GM21619 (cell line): ENCODE results near the gene ESR2.
"Not testable (repeated sequence)": the region's sequence is repeated elsewhere in the genome, so short reads cannot be mapped to it uniquely, and the experiment has no call there.

Experiments
- ATAC-seq: cut with Tn5 transposase; IDR thresholded peaks from one replicate; pipeline ENCODE4 v1.9.1; 2021; ENCODE audit not compliant: unreplicated experiment

Gene ESR2

GRCh38 chr14:64221391-64222003 lies 72.7 kb downstream of the ESR2 start:
- ATAC-seq: no peak

GRCh38 chr14:64220466-64220865 lies 73.7 kb downstream of the ESR2 start:
- no peak for ATAC-seq

- no peak for ATAC-seq
Observed at GRCh38 chr14:64220056-64220455, 74.1 kb downstream of the ESR2 start.

- ATAC-seq: no peak
Observed at GRCh38 chr14:64218344-64219240, 75.6 kb downstream of the ESR2 start.

- ATAC-seq: peak; percentile 5
Observed at GRCh38 chr14:64217834-64218233, 76.3 kb downstream of the ESR2 start.

- ATAC-seq: peak; percentile 52
Observed at GRCh38 chr14:64217308-64217707, 76.9 kb downstream of the ESR2 start.

GRCh38 chr14:64215978-64216377 lies 78.2 kb downstream of the ESR2 start:
- no peak for ATAC-seq

GRCh38 chr14:64215274-64215673 lies 78.9 kb downstream of the ESR2 start:
- ATAC-seq: no peak

GRCh38 chr14:64213853-64214570 lies 80.2 kb downstream of the ESR2 start:
- no peak for ATAC-seq

- ATAC-seq: no peak
Observed at GRCh38 chr14:64213086-64213485, 81.1 kb downstream of the ESR2 start.

- no peak for ATAC-seq
Observed at GRCh38 chr14:64212666-64213065, 81.5 kb downstream of the ESR2 start.

GRCh38 chr14:64210912-64211311 lies 83.3 kb downstream of the ESR2 start:
- not testable (repeated sequence) for ATAC-seq

GRCh38 chr14:64210216-64210615 lies 84.0 kb downstream of the ESR2 start:
- no peak for ATAC-seq

- ATAC-seq: peak; percentile 70
Observed at GRCh38 chr14:64209444-64210131, 84.6 kb downstream of the ESR2 start.

- ATAC-seq: no peak
Observed at GRCh38 chr14:64208981-64209380, 85.2 kb downstream of the ESR2 start.

GRCh38 chr14:64208261-64208660 lies 85.9 kb downstream of the ESR2 start:
- ATAC-seq: no peak

GRCh38 chr14:64203366-64204006 lies 90.7 kb downstream of the ESR2 start:
- no peak for ATAC-seq

- no peak for ATAC-seq
Observed at GRCh38 chr14:64202716-64203115, 91.5 kb downstream of the ESR2 start.

- no peak for ATAC-seq
Observed at GRCh38 chr14:64201921-64202545, 92.1 kb downstream of the ESR2 start.

- ATAC-seq: no peak
Observed at GRCh38 chr14:64201296-64201695, 92.9 kb downstream of the ESR2 start.
